Head of caudate nucleus (tissue), 42 donors: Measurements from ENCODE around the gene FGD2.

ENCODE experiments used
- DNase-seq, 42 donors: peaks; one replicate each; pipeline versions ENCODE4 v3.0.0 to v3.0.0-alpha.2; 2020 to 2021; ENCODE audit warnings: mixed read lengths in 7 of 42
- intact Hi-C: fragments of 100-400 bp; cut with DNase I; formaldehyde crosslinking; loops from one replicate; pipeline ENCODE4 v1.15.0; 2022

FGD2 gene

GRCh38 chr6:36969988-36970891 is 35.2 kb upstream of the FGD2 start:
- DNase-seq, result no peak
- intact Hi-C loops, result no loop called here

- intact Hi-C loops, result no loop called here
- no peak for DNase-seq
These were observed 34.3 kb upstream of the FGD2 start for GRCh38 chr6:36970892-36971842.

- DNase-seq, result no peak
- intact Hi-C loops, result no loop called here
These were observed 33.4 kb upstream of the FGD2 start for GRCh38 chr6:36971921-36972673.

GRCh38 chr6:36973190-36973589 is 32.3 kb upstream of the FGD2 start:
- intact Hi-C loops, result no loop called here
- no peak for DNase-seq

DNA sequence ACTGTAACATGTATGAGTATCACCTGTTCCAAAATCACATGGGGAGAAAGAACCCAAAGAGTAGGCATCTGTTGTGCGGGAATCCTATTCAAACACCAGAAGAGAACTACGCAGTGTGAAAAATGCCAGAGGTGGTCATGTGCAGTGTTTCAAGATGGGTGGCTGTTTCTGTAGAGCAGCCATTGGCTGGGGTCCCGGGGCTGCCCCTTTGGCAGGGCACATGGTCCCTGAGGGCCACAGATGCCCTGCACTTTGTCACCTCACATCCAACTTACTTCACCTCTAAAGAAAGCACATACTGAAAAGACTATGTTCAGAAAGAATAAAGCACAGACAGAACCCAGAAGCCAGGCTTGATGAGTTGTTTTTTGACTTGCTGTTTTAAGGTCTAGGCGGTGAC is 31.8 kb upstream of the FGD2 start:
- intact Hi-C loops, result no loop called here
- no peak for DNase-seq

GRCh38 chr6:36975231-36976006 is 30.0 kb upstream of the FGD2 start:
- intact Hi-C loops, result no loop called here
- no peak for DNase-seq

DNA sequence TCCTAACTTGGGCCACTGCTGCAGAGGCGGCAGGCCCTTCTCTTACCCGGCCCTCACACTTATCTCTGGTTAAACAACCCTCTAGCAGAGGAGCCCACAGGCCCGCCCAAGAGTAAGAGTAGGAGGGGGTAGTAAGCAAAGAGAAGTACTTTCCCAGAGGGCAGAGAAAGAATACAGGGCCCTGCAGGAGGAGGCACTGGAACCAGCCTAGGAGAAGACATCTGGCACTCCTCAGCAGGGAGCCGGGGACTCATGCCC is 29.5 kb upstream of the FGD2 start:
- no peak for DNase-seq
- intact Hi-C loops, result no loop called here

- DNase-seq, result no peak
- intact Hi-C loops, result no loop called here
These were observed 28.9 kb upstream of the FGD2 start for GRCh38 chr6:36976509-36976908.

DNA sequence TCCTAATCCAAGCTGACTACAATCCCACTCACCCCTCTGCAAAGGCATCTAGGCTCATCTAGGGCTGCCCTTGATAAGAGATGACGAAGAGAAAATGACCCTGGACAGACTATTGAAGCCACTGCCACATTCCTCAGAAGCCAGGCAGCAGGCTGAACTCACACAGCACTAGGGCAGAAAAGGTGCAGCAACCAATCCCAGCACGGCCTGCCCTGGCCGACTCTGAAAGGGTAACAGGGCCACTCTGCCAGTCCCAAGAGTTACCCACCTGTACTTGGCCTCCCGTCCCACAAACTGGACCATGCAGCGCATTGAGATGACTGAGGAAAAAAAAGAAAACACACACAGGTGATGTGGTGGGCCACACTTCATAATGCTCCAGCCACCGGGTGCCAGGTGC is 28.5 kb upstream of the FGD2 start:
- no peak for DNase-seq

DNA sequence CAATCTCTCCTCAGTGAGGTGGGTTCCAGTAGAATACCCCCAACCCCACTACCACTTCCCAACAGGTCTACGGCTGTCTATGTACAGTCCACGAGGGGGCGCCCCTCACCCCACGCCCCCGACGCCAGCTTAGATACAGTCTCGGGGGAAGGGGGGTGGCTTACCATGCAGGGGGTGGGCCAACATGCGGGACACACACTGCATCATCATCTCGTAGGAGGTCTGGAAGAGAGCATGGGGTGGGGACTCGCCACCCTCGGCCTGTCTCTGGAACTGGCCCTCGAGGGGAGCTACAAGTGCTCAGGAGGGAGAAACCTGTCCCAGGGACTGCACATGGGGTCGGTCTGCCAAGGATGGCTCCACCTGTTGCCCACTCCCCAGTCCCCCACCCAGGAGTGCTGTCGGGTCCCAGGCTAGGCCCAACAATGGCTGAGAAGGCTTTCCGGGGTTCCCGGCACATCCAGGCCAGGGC is 27.9 kb upstream of the FGD2 start:
- intact Hi-C loops, result no loop called here
- no peak for DNase-seq

More for the DNA sequence above, 28.5 kb upstream of the FGD2 start:
- intact Hi-C loops, result no loop called here

- intact Hi-C loops, result loop anchor here (2.0 kb wide), 1 partner anchor 94 kb away; the partner anchor contains the start of gene C6orf89
- DNase-seq, result no peak
These were observed 26.8 kb upstream of the FGD2 start for GRCh38 chr6:36978421-36979346.

DNA sequence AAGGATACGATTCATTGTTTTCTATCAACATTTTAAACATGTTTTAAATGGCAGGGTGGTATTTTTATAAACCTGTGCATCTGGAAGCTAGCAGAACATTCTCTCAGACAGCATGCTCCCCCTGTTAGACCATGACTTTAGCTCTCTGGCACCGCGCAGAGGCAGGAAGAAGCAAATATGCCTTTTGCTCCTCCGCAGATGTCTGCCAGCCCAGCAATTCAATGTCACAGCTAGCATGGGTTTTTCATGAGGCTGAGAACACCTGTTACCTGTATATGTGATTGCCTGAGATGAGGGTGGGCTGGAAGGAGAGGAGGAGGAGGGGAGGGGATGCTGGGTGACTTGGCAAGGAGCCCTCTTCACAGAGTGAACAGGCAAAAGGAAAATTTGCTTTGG is 26.1 kb upstream of the FGD2 start:
- intact Hi-C loops, result loop anchor here (2.0 kb wide), 1 partner anchor 95 kb away; the partner anchor contains the start of gene C6orf89
- peak; percentile 66 to 95 (median 84) for DNase-seq

GRCh38 chr6:36980129-36980528 is 25.3 kb upstream of the FGD2 start:
- no peak for DNase-seq
- intact Hi-C loops, result no loop called here

- DNase-seq, result no peak
- intact Hi-C loops, result no loop called here
These were observed 24.4 kb upstream of the FGD2 start for GRCh38 chr6:36980876-36981619.

DNA sequence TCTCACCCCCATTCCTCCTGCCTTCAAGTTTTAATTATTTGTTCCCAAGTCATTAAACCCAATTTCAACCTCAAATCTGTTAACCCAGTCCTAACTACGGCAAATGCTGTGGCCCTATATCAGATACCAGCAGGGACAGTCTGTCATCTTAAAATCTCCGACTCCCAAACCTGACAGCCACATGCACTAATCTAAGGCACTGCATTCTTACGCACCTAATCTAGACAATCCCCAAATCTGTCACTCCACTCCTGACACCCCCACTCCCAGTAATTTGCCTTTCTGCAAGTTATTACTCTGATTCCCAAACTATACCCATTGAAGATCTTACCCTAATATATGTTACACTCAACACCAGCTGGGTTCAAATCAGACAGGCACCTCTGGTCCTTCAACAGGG is 21.9 kb upstream of the FGD2 start:
- no peak for DNase-seq
- intact Hi-C loops, result loop anchor here (2.0 kb wide), 1 partner anchor 33 kb away; no protein-coding TSS in a partner anchor

GRCh38 chr6:36984581-36985416 is 20.7 kb upstream of the FGD2 start:
- peak in 8 of 42 donors; percentile 35 to 60 (median 47) for DNase-seq
- intact Hi-C loops, result no loop called here
